ENCODE data around the gene NEXMIF. TPM values are rescaled to one million over a fixed set of nuclear protein-coding genes. Genes with fewer than 3 reads are reported as not detected.
"Not testable (repeated sequence)": the region's sequence is repeated elsewhere in the genome, so short reads cannot be mapped to it uniquely, and the experiment has no call there.

Gene NEXMIF
- total RNA-seq, 2 donors from 2014 or later: 0.82 to 0.96 TPM

DNA sequence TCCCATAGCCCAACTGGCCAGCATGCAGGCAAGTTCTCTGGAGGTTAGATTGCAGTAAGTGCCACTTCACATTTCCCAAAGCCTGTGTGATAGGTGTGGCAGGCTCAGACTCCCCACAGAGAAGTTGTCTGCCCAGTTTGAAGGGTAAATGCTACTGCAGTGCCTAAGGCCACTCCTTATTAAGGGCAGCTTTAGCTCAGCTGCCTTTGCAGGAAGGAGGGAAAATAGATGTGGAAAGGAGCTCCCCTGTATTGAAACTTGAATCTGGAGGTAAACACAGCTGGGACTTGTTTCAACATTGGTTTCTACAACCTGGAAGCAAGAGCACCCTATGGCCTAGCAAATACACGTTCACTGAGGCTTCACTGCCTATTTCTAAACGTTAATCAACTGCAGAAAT is 22.4 kb downstream of the NEXMIF start:
- no peaks in the 10 kb centered on the region for H3K9me3 ChIP-seq
- intact Hi-C loops (cut with DNase I): no loop called here
- H3K36me3 ChIP-seq: no peaks in the 10 kb centered on the region
- H3K27me3 ChIP-seq: no peaks in the 10 kb centered on the region
- H3K4me3 ChIP-seq: no peak overlapping the region
- H3K9ac ChIP-seq (ENCODE audit: low read depth in 2 of 2, low read length in 2 of 2): no peak overlapping the region
- H3K27ac ChIP-seq: no peak overlapping the region
- no peaks in the 10 kb centered on the region for H3K4me1 ChIP-seq
- TF ChIP-seq, protein P1, sequence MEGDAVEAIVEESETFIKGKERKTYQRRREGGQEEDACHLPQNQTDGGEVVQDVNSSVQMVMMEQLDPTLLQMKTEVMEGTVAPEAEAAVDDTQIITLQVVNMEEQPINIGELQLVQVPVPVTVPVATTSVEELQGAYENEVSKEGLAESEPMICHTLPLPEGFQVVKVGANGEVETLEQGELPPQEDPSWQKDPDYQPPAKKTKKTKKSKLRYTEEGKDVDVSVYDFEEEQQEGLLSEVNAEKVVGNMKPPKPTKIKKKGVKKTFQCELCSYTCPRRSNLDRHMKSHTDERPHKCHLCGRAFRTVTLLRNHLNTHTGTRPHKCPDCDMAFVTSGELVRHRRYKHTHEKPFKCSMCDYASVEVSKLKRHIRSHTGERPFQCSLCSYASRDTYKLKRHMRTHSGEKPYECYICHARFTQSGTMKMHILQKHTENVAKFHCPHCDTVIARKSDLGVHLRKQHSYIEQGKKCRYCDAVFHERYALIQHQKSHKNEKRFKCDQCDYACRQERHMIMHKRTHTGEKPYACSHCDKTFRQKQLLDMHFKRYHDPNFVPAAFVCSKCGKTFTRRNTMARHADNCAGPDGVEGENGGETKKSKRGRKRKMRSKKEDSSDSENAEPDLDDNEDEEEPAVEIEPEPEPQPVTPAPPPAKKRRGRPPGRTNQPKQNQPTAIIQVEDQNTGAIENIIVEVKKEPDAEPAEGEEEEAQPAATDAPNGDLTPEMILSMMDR (IDR thresholded peaks at IDR 0.05): no peak
- no peak for DNase-seq

DNA sequence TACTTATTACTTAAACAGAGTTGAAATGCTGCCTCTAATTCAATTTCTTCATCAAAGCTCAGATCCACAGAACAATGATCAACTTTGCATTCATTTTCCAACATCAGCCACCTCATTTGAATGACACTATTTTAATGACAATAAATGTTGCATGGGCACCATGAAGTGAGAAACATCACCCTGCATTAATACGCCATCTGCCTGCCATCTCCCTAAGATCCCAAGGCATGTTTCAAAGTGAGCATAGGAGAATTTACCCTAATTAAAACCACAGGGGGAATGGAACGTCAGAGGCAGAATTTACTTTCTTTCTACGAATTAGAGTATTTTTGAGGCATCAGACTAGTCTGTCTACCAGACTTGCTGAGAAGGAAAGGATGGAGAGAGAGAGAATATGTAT is 32.7 kb downstream of the NEXMIF start:
- Histone ChIP-seq H3K4me1 (no peaks in the 10 kb centered on the region), H3K27me3 (no peaks in the 10 kb centered on the region), H3K27ac (no peak overlapping the region), H3K4me3 (no peak overlapping the region), H3K9me3 (no peaks in the 10 kb centered on the region), H3K9ac (ENCODE audit: low read depth in 2 of 2, low read length in 2 of 2) (no peak overlapping the region), H3K36me3 (no peaks in the 10 kb centered on the region)
- DNase-seq: no peak
- intact Hi-C loops (cut with DNase I): no loop called here
- TF ChIP-seq, protein P1 (IDR thresholded peaks at IDR 0.05): no peak

DNA sequence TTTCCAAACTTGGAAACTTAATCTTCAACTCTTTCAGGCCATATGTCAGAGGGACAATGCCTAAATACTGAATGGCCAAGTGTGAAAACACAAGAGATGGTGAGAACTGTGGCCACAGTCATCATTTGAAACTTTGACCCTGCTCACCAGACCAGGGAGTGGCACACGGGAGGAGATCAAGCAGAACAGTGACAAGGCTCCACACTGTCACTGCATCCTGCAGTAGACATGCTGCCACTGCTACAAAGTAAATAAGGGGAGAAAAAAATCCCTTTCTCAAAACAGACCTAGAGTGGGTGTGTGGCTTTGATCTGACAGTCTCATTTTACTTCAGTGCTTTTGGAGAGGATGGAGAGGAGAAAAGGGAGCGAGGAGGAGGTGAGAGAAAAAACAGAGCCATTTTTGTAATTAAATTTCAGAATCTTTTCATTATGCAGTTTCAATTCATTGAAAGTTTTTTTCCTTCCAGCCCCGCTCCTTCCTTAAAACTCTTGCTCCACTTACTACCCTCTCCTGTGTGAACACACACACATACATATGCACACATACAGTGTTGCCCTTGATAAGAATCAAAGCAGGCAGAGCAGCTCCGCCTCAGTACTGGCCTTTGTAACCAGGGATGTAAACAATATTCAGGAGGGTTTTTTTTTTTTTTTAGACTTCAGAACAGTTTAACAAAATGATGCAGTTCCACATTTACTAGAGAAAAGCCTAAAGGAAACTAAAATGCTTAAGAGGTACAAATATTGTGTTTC is 34.4 kb downstream of the NEXMIF start:
- no peak for DNase-seq

DNA sequence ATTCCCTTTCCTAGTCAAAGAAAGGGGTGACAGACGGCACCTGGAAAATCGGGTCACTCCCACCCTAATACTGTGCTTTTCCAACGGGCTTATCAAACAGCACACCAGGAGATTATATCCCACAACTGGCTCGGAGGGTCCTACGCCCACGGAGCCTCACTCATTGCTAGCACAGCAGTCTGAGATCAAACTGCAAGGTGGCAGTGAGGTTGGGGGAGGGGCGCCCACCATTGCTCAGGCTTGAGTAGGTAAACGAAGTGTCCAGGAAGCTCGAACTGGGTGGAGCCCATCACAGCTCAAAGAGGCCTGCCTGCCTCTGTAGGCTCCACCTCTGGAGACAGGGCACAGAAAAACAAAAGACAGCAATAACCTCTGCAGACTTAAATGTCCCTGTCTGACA is 42.9 kb downstream of the NEXMIF start:
- H3K9me3 ChIP-seq; H3K4me3 ChIP-seq; H3K36me3 ChIP-seq; DNase-seq; H3K27ac ChIP-seq; H3K9ac ChIP-seq (ENCODE audit: low read depth in 2 of 2, low read length in 2 of 2); intact Hi-C loops (cut with DNase I); H3K4me1 ChIP-seq; H3K27me3 ChIP-seq: not testable (repeated sequence)

More for the DNA sequence above, 34.4 kb downstream of the NEXMIF start:
- Histone ChIP-seq H3K9ac (ENCODE audit: low read depth in 2 of 2, low read length in 2 of 2) (no peak overlapping the region), H3K4me1 (no peaks in the 10 kb centered on the region), H3K27me3 (no peaks in the 10 kb centered on the region), H3K36me3 (no peaks in the 10 kb centered on the region), H3K9me3 (no peaks in the 10 kb centered on the region), H3K27ac (no peak overlapping the region), H3K4me3 (no peak overlapping the region)
- TF ChIP-seq, protein P1 (IDR thresholded peaks at IDR 0.05): no peak
- intact Hi-C loops (cut with DNase I): no loop called here

DNA sequence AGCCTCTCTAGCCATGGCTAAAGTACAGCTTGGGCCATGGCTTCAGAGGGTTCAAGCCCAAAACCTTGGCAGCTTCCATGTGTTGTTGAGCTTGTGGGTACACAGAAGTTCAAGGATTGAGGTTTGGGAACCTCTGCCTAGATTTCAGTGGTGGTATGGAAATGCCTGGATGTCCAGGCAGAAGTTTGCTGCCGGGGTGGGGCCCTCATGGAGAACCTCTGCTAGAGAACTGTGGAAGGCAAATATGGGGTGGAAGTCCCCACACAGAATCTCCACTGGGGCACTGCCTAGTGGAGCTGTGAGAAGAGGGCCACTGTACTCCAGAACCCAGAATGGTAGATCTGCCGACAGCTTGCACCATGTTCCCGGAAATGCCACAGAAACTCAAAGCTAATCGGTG is 59.5 kb downstream of the NEXMIF start:
- no peak overlapping the region for H3K9ac ChIP-seq (ENCODE audit: low read depth in 2 of 2, low read length in 2 of 2)
- no peak overlapping the region for H3K27ac ChIP-seq
- DNase-seq: no peak
- no peak overlapping the region for H3K4me3 ChIP-seq
- TF ChIP-seq, protein P1 (IDR thresholded peaks at IDR 0.05): no peak
- peaks cover 6% of the 10 kb centered on the region for H3K9me3 ChIP-seq
- no peaks in the 10 kb centered on the region for H3K36me3 ChIP-seq
- H3K27me3 ChIP-seq: no peaks in the 10 kb centered on the region
- H3K4me1 ChIP-seq: no peaks in the 10 kb centered on the region
- intact Hi-C loops (cut with DNase I): no loop called here

DNA sequence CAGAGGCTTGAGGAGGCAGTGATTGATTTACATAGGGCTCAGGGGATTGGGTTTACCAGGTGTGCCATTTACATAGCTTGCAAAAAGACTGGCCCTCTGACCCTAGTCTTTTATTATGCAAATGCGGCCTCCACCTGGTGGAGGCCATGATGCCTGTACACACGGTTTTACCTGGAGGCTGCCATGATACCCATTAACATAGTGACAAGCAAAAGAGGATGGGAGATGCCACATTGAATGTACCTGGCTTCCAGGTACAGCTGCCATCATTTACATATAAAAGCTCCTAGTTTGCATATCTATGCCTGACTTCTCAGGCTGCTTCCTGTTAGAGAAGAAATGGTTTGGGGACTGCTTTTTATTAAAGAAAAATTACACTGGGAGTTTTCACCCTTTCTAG is 72.0 kb downstream of the NEXMIF start:
- TF ChIP-seq, protein P1 (IDR thresholded peaks at IDR 0.05): no peak
- intact Hi-C loops (cut with DNase I): no loop called here

More for the DNA sequence above, 72.0 kb downstream of the NEXMIF start:
- Histone ChIP-seq H3K9me3 (no peaks in the 10 kb centered on the region), H3K4me1 (no peaks in the 10 kb centered on the region), H3K36me3 (no peaks in the 10 kb centered on the region), H3K27ac (no peak overlapping the region), H3K9ac (ENCODE audit: low read depth in 2 of 2, low read length in 2 of 2) (no peak overlapping the region), H3K27me3 (no peaks in the 10 kb centered on the region), H3K4me3 (no peak overlapping the region)
- DNase-seq: no peak

All from colonic mucosa (tissue), 4 donors.